PC-9 (cell line): ENCODE measurements around the gene MEX3C. TPM values are rescaled to one million over a fixed set of nuclear protein-coding genes. Genes with fewer than 3 reads are reported as not detected.

Source experiments
- BruUV-seq: library from RNA; stranded (reverse); fragments of 400-500 nt; replicated peaks from 2 replicates; lab custom pipeline; 2021; lab: Mats Ljungman, UMichigan
- CTCF ChIA-PET: fragments of 300-600 bp; sonication (Branson Sonifier 250); formaldehyde crosslinking; loops from one replicate; lab custom pipeline; 2022; ENCODE audit warnings: antibody characterized with exemption; lab: Charles Lee
- POLR2A ChIA-PET: fragments of 300-600 bp; sonication (Branson Sonifier 250); formaldehyde crosslinking; loops from one replicate; lab custom pipeline; 2022; ENCODE audit warnings: antibody characterized with exemption; ENCODE audit not compliant: unreplicated experiment; lab: Charles Lee
- DNase-seq, 2 experiments: peaks; one replicate each; pipeline versions ENCODE4 v3.0.0 to v3.0.0-alpha.2; 2015 to 2022; ENCODE audit warnings: mixed read lengths in 1 of 2
- H2AFZ ChIP-seq: fragments of 200-600 bp; sonication (generic); 2 replicates; pipeline ENCODE4 v1.8.1; 2017; ENCODE audit warnings: antibody characterized with exemption
- H3F3A ChIP-seq: fragments of 200-600 bp; sonication (generic); 2 replicates; pipeline ENCODE4 v1.8.1; 2017; ENCODE audit warnings: antibody characterized with exemption, mild to moderate bottlenecking, low read depth; ENCODE audit not compliant: insufficient read depth
- H3K27ac ChIP-seq: fragments of 200-600 bp; sonication (generic); 2 replicates; pipeline ENCODE4 v1.6.1; 2016; ENCODE audit warnings: mixed run types
- H3K27me3 ChIP-seq: fragments of 200-600 bp; sonication (generic); 2 replicates; pipeline ENCODE4 v1.6.1; 2016; ENCODE audit warnings: low read depth, mixed run types; ENCODE audit not compliant: insufficient read depth
- H3K36me3 ChIP-seq: fragments of 200-600 bp; sonication (generic); 2 replicates; pipeline ENCODE4 v1.6.1; 2016; ENCODE audit warnings: low read depth, mixed run types
- H3K4me1 ChIP-seq: fragments of 200-600 bp; sonication (generic); replicated peaks from 2 replicates; pipeline ENCODE4 v1.6.1; 2016; ENCODE audit warnings: mixed run types; ENCODE audit not compliant: insufficient read depth
- H3K4me2 ChIP-seq: fragments of 200-600 bp; sonication (generic); 2 replicates; pipeline ENCODE4 v1.6.1; 2017; ENCODE audit warnings: mixed run types
- H3K4me3 ChIP-seq: fragments of 200-600 bp; sonication (generic); 2 replicates; pipeline ENCODE4 v1.6.1; 2016; ENCODE audit warnings: mixed run types
- H3K79me2 ChIP-seq: fragments of 200-600 bp; sonication (generic); 2 replicates; pipeline ENCODE4 v1.6.1; 2017; ENCODE audit warnings: low read depth, mixed run types
- H3K9me2 ChIP-seq: fragments of 200-600 bp; sonication (generic); 2 replicates; pipeline ENCODE4 v1.8.1; 2017; ENCODE audit warnings: mild to moderate bottlenecking; ENCODE audit not compliant: insufficient read depth
- H3K9me3 ChIP-seq: fragments of 200-600 bp; sonication (generic); 2 replicates; pipeline ENCODE4 v1.8.1; 2016; ENCODE audit warnings: low read depth; ENCODE audit not compliant: insufficient read depth
- H4K20me1 ChIP-seq: fragments of 200-600 bp; sonication (generic); 2 replicates; pipeline ENCODE4 v1.8.1; 2017; ENCODE audit not compliant: insufficient read depth
- EZH2 ChIP-seq: fragments of 200-600 bp; sonication (generic); IDR thresholded peaks from 2 replicates; pipeline ENCODE4 v1.8.0; 2017; ENCODE audit warnings: antibody characterized with exemption, low read depth
- intact Hi-C: fragments of 100-400 bp; cut with micrococcal nuclease; formaldehyde crosslinking; loops from one replicate; pipeline ENCODE4 v1.10.0; 2022; ENCODE audit not compliant: unreplicated experiment
- total RNA-seq: library from RNA; stranded (reverse); gene quantifications from 2 replicates; pipeline ENCODE4 v1.2.3, GENCODE V29; 2021
- TF ChIP-seq, protein P1 (sequence below): fragments of 200-600 bp; sonication (generic); conservative IDR thresholded peaks from 2 replicates; pipeline ENCODE4 v1.6.1; 2017; ENCODE audit warnings: mixed run types, antibody characterized with exemption, mild to moderate bottlenecking, moderate library complexity

MEX3C gene
- total RNA-seq, 1 experiment from 2014 or later = 26.2 TPM

GRCh38 chr18:51195086-51195450, 2.4 kb downstream of the MEX3C start:
- H3K4me1 ChIP-seq = peaks cover 19% of the 10 kb centered on the region
- no peak for TF ChIP-seq EZH2
- TF ChIP-seq, protein P1, sequence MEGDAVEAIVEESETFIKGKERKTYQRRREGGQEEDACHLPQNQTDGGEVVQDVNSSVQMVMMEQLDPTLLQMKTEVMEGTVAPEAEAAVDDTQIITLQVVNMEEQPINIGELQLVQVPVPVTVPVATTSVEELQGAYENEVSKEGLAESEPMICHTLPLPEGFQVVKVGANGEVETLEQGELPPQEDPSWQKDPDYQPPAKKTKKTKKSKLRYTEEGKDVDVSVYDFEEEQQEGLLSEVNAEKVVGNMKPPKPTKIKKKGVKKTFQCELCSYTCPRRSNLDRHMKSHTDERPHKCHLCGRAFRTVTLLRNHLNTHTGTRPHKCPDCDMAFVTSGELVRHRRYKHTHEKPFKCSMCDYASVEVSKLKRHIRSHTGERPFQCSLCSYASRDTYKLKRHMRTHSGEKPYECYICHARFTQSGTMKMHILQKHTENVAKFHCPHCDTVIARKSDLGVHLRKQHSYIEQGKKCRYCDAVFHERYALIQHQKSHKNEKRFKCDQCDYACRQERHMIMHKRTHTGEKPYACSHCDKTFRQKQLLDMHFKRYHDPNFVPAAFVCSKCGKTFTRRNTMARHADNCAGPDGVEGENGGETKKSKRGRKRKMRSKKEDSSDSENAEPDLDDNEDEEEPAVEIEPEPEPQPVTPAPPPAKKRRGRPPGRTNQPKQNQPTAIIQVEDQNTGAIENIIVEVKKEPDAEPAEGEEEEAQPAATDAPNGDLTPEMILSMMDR = no peak
- H3K27me3 ChIP-seq = no peaks in the 10 kb centered on the region
- ChIA-PET CTCF (no interaction called here), POLR2A (interaction anchor here (0.5 to 0.6 kb wide), 2 partner anchors 16 to 419 kb away, joined by 3 to 4 read pairs; no protein-coding TSS in a partner anchor)
- no peaks in the 10 kb centered on the region for H3K9me3 ChIP-seq
- BruUV-seq = no TSS peak
- no peak for DNase-seq
- peaks cover 27% of the 10 kb centered on the region for H4K20me1 ChIP-seq
- no peak overlapping the region for H2AFZ ChIP-seq
- intact Hi-C loops = loop anchor here (5.0 kb wide), 2 partner anchors 42 to 58 kb away; no protein-coding TSS in a partner anchor
- peaks cover 67% of the 10 kb centered on the region for H3K79me2 ChIP-seq
- H3K36me3 ChIP-seq = 0 out of 2 replicates have a peak, but pooled peaks cover 3% of the 10 kb centered on the region
- H3K4me3 ChIP-seq = peak overlapping the region; percentile 92
- H3F3A ChIP-seq = peaks cover 17% of the 10 kb centered on the region; the same call in 1 of the 2 replicates
- H3K27ac ChIP-seq = peak overlapping the region; percentile 66
- H3K4me2 ChIP-seq = peak overlapping the region; percentile 95
- no peaks in the 10 kb centered on the region for H3K9me2 ChIP-seq

GRCh38 chr18:51194604-51195003, 2.9 kb downstream of the MEX3C start:
- H3K27me3 ChIP-seq = no peaks in the 10 kb centered on the region
- intact Hi-C loops = loop anchor here (5.0 kb wide), 2 partner anchors 43 to 57 kb away; no protein-coding TSS in a partner anchor
- peak overlapping the region; percentile 95 for H3K4me2 ChIP-seq
- no peak for DNase-seq
- H3K4me3 ChIP-seq = peak overlapping the region; percentile 92
- H3K9me3 ChIP-seq = no peaks in the 10 kb centered on the region
- no peak overlapping the region for H2AFZ ChIP-seq
- H3K79me2 ChIP-seq = peaks cover 70% of the 10 kb centered on the region
- peaks cover 17% of the 10 kb centered on the region; the same call in 1 of the 2 replicates for H3F3A ChIP-seq
- peak overlapping the region; percentile 66 for H3K27ac ChIP-seq
- H4K20me1 ChIP-seq = peaks cover 29% of the 10 kb centered on the region
- H3K36me3 ChIP-seq = 0 out of 2 replicates have a peak, but pooled peaks cover 3% of the 10 kb centered on the region
- no TSS peak for BruUV-seq
- H3K4me1 ChIP-seq = peaks cover 19% of the 10 kb centered on the region
- ChIA-PET POLR2A (interaction anchor here (0.5 kb wide), 1 partner anchor 16 kb away, joined by 4 read pairs; no protein-coding TSS in a partner anchor), CTCF (no interaction called here)
- H3K9me2 ChIP-seq = no peaks in the 10 kb centered on the region
- TF ChIP-seq, protein P1 = no peak
- no peak for TF ChIP-seq EZH2

- Histone ChIP-seq H3K4me1 (peaks cover 19% of the 10 kb centered on the region), H3F3A (peaks cover 10% of the 10 kb centered on the region; the same call in 1 of the 2 replicates), H3K4me2 (peak overlapping the region; percentile 95), H3K4me3 (peak overlapping the region; percentile 92; the same call in 1 of the 2 replicates), H3K36me3 (0 out of 2 replicates have a peak, but pooled peaks cover 3% of the 10 kb centered on the region), H3K9me3 (no peaks in the 10 kb centered on the region), H3K79me2 (peaks cover 78% of the 10 kb centered on the region), H4K20me1 (peaks cover 34% of the 10 kb centered on the region), H3K27ac (no peak overlapping the region), H2AFZ (no peak overlapping the region), H3K27me3 (no peaks in the 10 kb centered on the region), H3K9me2 (no peaks in the 10 kb centered on the region)
- no TSS peak for BruUV-seq
- TF ChIP-seq, protein P1 = no peak
- TF ChIP-seq EZH2 = no peak
- ChIA-PET POLR2A (no interaction called here), CTCF (no interaction called here)
- intact Hi-C loops = no loop called here
- no peak for DNase-seq
Measured at GRCh38 chr18:51193621-51194287, 3.7 kb downstream of the MEX3C start.
